Neuronal stem cell (in vitro differentiated cells): ENCODE measurements around the gene STAT5B.

Experiments
- DNase-seq: peaks from one replicate; pipeline ENCODE4 v3.0.0-alpha.2; 2013; ENCODE audit warnings: low spot score
- H2AFZ ChIP-seq: one replicate; pipeline ENCODE4 v1.6.1; 2013; ENCODE audit warnings: mild to moderate bottlenecking, low read length, inconsistent platforms
- H2AK5ac ChIP-seq: 2 replicates; pipeline ENCODE4 v1.6.1; 2013; ENCODE audit warnings: low read depth, mild to moderate bottlenecking, inconsistent platforms, low read length, moderate library complexity, mixed read lengths
- H2BK120ac ChIP-seq: 2 replicates; pipeline ENCODE4 v1.6.1; 2013; ENCODE audit warnings: low read depth, mild to moderate bottlenecking, inconsistent platforms, low read length, moderate library complexity, mixed read lengths
- H2BK12ac ChIP-seq: one replicate; pipeline ENCODE4 v1.6.1; 2013; ENCODE audit warnings: low read length, inconsistent platforms
- H2BK15ac ChIP-seq: 2 replicates; pipeline ENCODE4 v1.6.1; 2013; ENCODE audit warnings: mild to moderate bottlenecking, low read length, inconsistent platforms, mixed read lengths
- H2BK5ac ChIP-seq: one replicate; pipeline ENCODE4 v1.6.1; 2013; ENCODE audit warnings: inconsistent platforms, mild to moderate bottlenecking, low read length, moderate library complexity
- H3K14ac ChIP-seq: one replicate; pipeline ENCODE4 v1.6.1; 2013; ENCODE audit warnings: low read length, inconsistent platforms
- H3K18ac ChIP-seq: 2 replicates; pipeline ENCODE4 v1.6.1; 2013; ENCODE audit warnings: low read length, inconsistent platforms
- H3K23ac ChIP-seq: 2 replicates; pipeline ENCODE4 v1.6.1; 2013; ENCODE audit warnings: low read depth, mild to moderate bottlenecking, mixed read lengths, low read length, inconsistent platforms; ENCODE audit not compliant: poor library complexity
- H3K27ac ChIP-seq: replicated peaks from 3 replicates; pipeline ENCODE4 v1.5.1; 2013; ENCODE audit warnings: low read length, inconsistent platforms
- H3K27me3 ChIP-seq, 3 experiments: 2 replicates each; pipeline ENCODE4 v1.6.1; 2013; ENCODE audit warnings: low read length in 3 of 3, mild to moderate bottlenecking in 2 of 3, inconsistent platforms in 1 of 3, low read depth in 1 of 3, mixed read lengths in 1 of 3, moderate library complexity in 1 of 3; ENCODE audit not compliant: control insufficient read depth in 3 of 3, insufficient read depth in 3 of 3
- H3K36me3 ChIP-seq, 2 donors: replicated peaks in 1 of 2; 2 replicates each; pipeline ENCODE4 v1.6.1; 2013; ENCODE audit warnings: low read length in 2 of 2; ENCODE audit not compliant: control insufficient read depth in 2 of 2, insufficient read depth in 2 of 2
- H3K4ac ChIP-seq: 2 replicates; pipeline ENCODE4 v1.6.1; 2013; ENCODE audit warnings: inconsistent platforms, mild to moderate bottlenecking, low read length, moderate library complexity
- H3K4me1 ChIP-seq, 2 donors: 1 replicate in 1 of 2; 2 replicates in 1 of 2; pipeline ENCODE4 v1.6.1; 2013; ENCODE audit warnings: low read length in 2 of 2, low read depth in 1 of 2; ENCODE audit not compliant: control insufficient read depth in 2 of 2, insufficient read depth in 1 of 2
- H3K4me2 ChIP-seq: one replicate; pipeline ENCODE4 v1.6.1; 2013; ENCODE audit warnings: mild to moderate bottlenecking, low read length, inconsistent platforms; ENCODE audit not compliant: insufficient read depth, poor library complexity, severe bottlenecking
- H3K4me3 ChIP-seq, 2 donors: 2 replicates each; pipeline ENCODE4 v1.5.1; 2013; ENCODE audit warnings: low read length in 2 of 2, mild to moderate bottlenecking in 2 of 2, inconsistent platforms in 1 of 2, moderate library complexity in 1 of 2
- H3K79me1 ChIP-seq: one replicate; pipeline ENCODE4 v1.6.1; 2013; ENCODE audit warnings: low read depth, mild to moderate bottlenecking, inconsistent platforms, low read length, moderate library complexity
- H3K9ac ChIP-seq: one replicate; pipeline ENCODE4 v1.6.1; 2013; ENCODE audit warnings: mild to moderate bottlenecking, low read depth, low read length, inconsistent platforms; ENCODE audit not compliant: poor library complexity
- H3K9me3 ChIP-seq, 2 donors: replicated peaks in 1 of 2; 2 replicates each; pipeline versions ENCODE3 to v1.6.1; 2013; ENCODE audit warnings: low read length in 2 of 2, mild to moderate bottlenecking in 2 of 2, inconsistent platforms in 1 of 2, low read depth in 1 of 2, mixed read lengths in 1 of 2, moderate library complexity in 1 of 2; ENCODE audit not compliant: control insufficient read depth in 2 of 2, insufficient read depth in 1 of 2
- H4K8ac ChIP-seq: one replicate; pipeline ENCODE4 v1.6.1; 2013; ENCODE audit warnings: low read depth, mild to moderate bottlenecking, inconsistent platforms, low read length, moderate library complexity
- H4K91ac ChIP-seq: one replicate; pipeline ENCODE4 v1.6.1; 2013; ENCODE audit warnings: low read length, low read depth, mild to moderate bottlenecking, inconsistent platforms; ENCODE audit not compliant: poor library complexity
- WGBS, 2 donors: extraction: QIAGEN DNeasy Blood & Tissue Kit; methylation state at CpG; one replicate each; pipeline ENCODE4 v1.1.7; 2013; ENCODE audit warnings: missing lambda C conversion rate in 2 of 2, mixed read lengths in 1 of 2; ENCODE audit not compliant: insufficient read length in 2 of 2, insufficient replicate concordance in 1 of 2; ENCODE audit errors: extremely low coverage in 2 of 2; 5-methylcytosine and 5-hydroxymethylcytosine counted together

The STAT5B gene

GRCh38 chr17:42233156-42233555 is 43.0 kb downstream of the STAT5B start:
- WGBS, 2 donors: no CpG with 5 or more reads among the region's 5 CpGs
- DNase-seq: no peak
- H2BK5ac ChIP-seq: no peak overlapping the region

GRCh38 chr17:42230225-42230624 is 46.0 kb downstream of the STAT5B start:
- Histone ChIP-seq H3K79me1 (no peaks in the 10 kb centered on the region), H2AK5ac (no peak overlapping the region), H3K18ac (no peak overlapping the region), H2BK5ac (no peak overlapping the region), H3K27me3 (no peaks in the 10 kb centered on the region), H3K4me1 (no peaks in the 10 kb centered on the region), H3K9ac (no peak overlapping the region), H3K14ac (no peak overlapping the region), H3K23ac (no peak overlapping the region), H2BK120ac (no peak overlapping the region), H3K4ac (no peak overlapping the region), H3K4me2 (no peak overlapping the region), H3K36me3 (peaks cover 0 to 51% of the 10 kb centered on the region in 2 donors), H2AFZ (no peak overlapping the region), H4K91ac (no peak overlapping the region), H2BK12ac (no peak overlapping the region), H2BK15ac (no peak overlapping the region), H4K8ac (no peak overlapping the region), H3K9me3 (no peaks in the 10 kb centered on the region), H3K27ac (no peak overlapping the region), H3K4me3 (no peak overlapping the region)
- no CpG with 5 or more reads among the region's 5 CpGs for WGBS, 2 donors
- no peak for DNase-seq

More at GRCh38 chr17:42233156-42233555, 43.0 kb downstream of the STAT5B start:
- Histone ChIP-seq H3K18ac (no peak overlapping the region), H3K36me3 (peaks cover 0 to 29% of the 10 kb centered on the region in 2 donors), H4K91ac (no peak overlapping the region), H2BK120ac (no peak overlapping the region), H3K79me1 (peaks cover 6% of the 10 kb centered on the region), H3K4me3 (no peak overlapping the region), H4K8ac (no peak overlapping the region), H3K4me1 (no peaks in the 10 kb centered on the region), H3K9me3 (no peaks in the 10 kb centered on the region), H3K27me3 (no peaks in the 10 kb centered on the region), H2AK5ac (no peak overlapping the region), H2AFZ (no peak overlapping the region), H3K27ac (no peak overlapping the region), H3K9ac (no peak overlapping the region), H3K14ac (no peak overlapping the region), H2BK15ac (no peak overlapping the region), H3K4me2 (no peak overlapping the region), H3K4ac (no peak overlapping the region), H2BK12ac (no peak overlapping the region), H3K23ac (no peak overlapping the region)

GRCh38 chr17:42227849-42228700 is 48.1 kb downstream of the STAT5B start:
- no peak overlapping the region for H3K14ac ChIP-seq
- H2BK120ac ChIP-seq: no peak overlapping the region
- H3K4ac ChIP-seq: no peak overlapping the region
- DNase-seq: no peak
- H3K4me2 ChIP-seq: no peak overlapping the region
- no peak overlapping the region for H3K18ac ChIP-seq
- H2BK15ac ChIP-seq: no peak overlapping the region
- H2AK5ac ChIP-seq: no peak overlapping the region
- no CpG with 5 or more reads among the region's 11 CpGs for WGBS, 2 donors
- no peak overlapping the region for H3K27ac ChIP-seq
- no peak overlapping the region for H2AFZ ChIP-seq
- no peak overlapping the region for H3K4me3 ChIP-seq
- peaks cover 2% of the 10 kb centered on the region for H3K79me1 ChIP-seq
- H3K23ac ChIP-seq: no peak overlapping the region
- H4K91ac ChIP-seq: no peak overlapping the region
- H3K36me3 ChIP-seq: peaks cover 9 to 71% of the 10 kb centered on the region in 2 donors
- H3K4me1 ChIP-seq: no peaks in the 10 kb centered on the region
- H2BK5ac ChIP-seq: no peak overlapping the region
- H3K27me3 ChIP-seq: no peaks in the 10 kb centered on the region
- H3K9me3 ChIP-seq: no peaks in the 10 kb centered on the region
- H2BK12ac ChIP-seq: no peak overlapping the region
- no peak overlapping the region for H4K8ac ChIP-seq
- no peak overlapping the region for H3K9ac ChIP-seq

- Histone ChIP-seq H3K27ac (no peak overlapping the region), H3K23ac (no peak overlapping the region), H2AFZ (no peak overlapping the region), H3K27me3 (no peaks in the 10 kb centered on the region), H2BK120ac (no peak overlapping the region), H2BK12ac (no peak overlapping the region), H3K4me1 (no peaks in the 10 kb centered on the region), H3K79me1 (peaks cover 5% of the 10 kb centered on the region), H4K91ac (no peak overlapping the region), H3K4me2 (no peak overlapping the region), H3K18ac (no peak overlapping the region), H3K14ac (no peak overlapping the region), H3K4ac (no peak overlapping the region), H4K8ac (no peak overlapping the region), H3K4me3 (no peak overlapping the region), H3K9ac (no peak overlapping the region), H2BK15ac (no peak overlapping the region), H2BK5ac (no peak overlapping the region), H2AK5ac (no peak overlapping the region), H3K9me3 (peaks cover 0 to 3% of the 10 kb centered on the region in 2 donors), H3K36me3 (peaks cover 16 to 81% of the 10 kb centered on the region in 2 donors)
- DNase-seq: no peak
- no CpG with 5 or more reads among the region's 5 CpGs for WGBS, 2 donors
These were observed 50.5 kb downstream of the STAT5B start for GRCh38 chr17:42225646-42226045.
